SK-N-SH treated with all-trans-retinoic acid at 6 μM for 48 hours (cell line): Measurements from ENCODE around the gene C1QTNF12.

Experiments used
- ATAC-seq: fragments of 200-7000 bp; cut with Tn5 transposase; 3 replicates; pipeline ENCODE4 v1.9.1; 2020; ENCODE audit warnings: mild to moderate bottlenecking, moderate library complexity
- ARNTL ChIP-seq: fragments of 450-650 bp; formaldehyde crosslinking; IDR thresholded peaks from 2 replicates; pipeline ENCODE4 v1.5.0; 2020; ENCODE audit warnings: low read depth, mild to moderate bottlenecking, moderate library complexity, borderline replicate concordance
- BACH2 ChIP-seq: fragments of 250-450 bp; sonication (Bioruptor Pico); IDR thresholded peaks from 2 replicates; pipeline ENCODE4 v1.9.0; 2021; ENCODE audit warnings: mild to moderate bottlenecking, borderline replicate concordance
- CSDC2 ChIP-seq: fragments of 250-450 bp; sonication (Bioruptor Pico); IDR thresholded peaks from 2 replicates; pipeline ENCODE4 v1.5.0; 2020; ENCODE audit warnings: mild to moderate bottlenecking, moderate library complexity
- GLIS3 ChIP-seq: fragments of 250-450 bp; sonication (Bioruptor Pico); IDR thresholded peaks from 2 replicates; pipeline ENCODE4 v1.5.0; 2020; ENCODE audit warnings: mild to moderate bottlenecking, moderate library complexity
- ISL1 ChIP-seq: fragments of 250-450 bp; sonication (Bioruptor Pico); IDR thresholded peaks from 2 replicates; pipeline ENCODE4 v2.1.2; 2022; ENCODE audit warnings: mild to moderate bottlenecking, moderate library complexity
- OSR1 ChIP-seq: fragments of 250-450 bp; sonication (Bioruptor Pico); IDR thresholded peaks from 2 replicates; pipeline ENCODE4 v1.8.0; 2022; ENCODE audit warnings: moderate library complexity, mild to moderate bottlenecking, inconsistent platforms
- PPARA ChIP-seq: fragments of 250-450 bp; sonication (Bioruptor Pico); IDR thresholded peaks from 2 replicates; pipeline ENCODE4 v1.5.0; 2020; ENCODE audit warnings: mild to moderate bottlenecking, borderline replicate concordance
- RARB ChIP-seq: fragments of 250-450 bp; sonication (Bioruptor Pico); IDR thresholded peaks from 2 replicates; pipeline ENCODE4 v1.8.0; 2021; ENCODE audit warnings: mild to moderate bottlenecking, moderate library complexity
- TCF4 ChIP-seq: fragments of 250-450 bp; sonication (Bioruptor Pico); IDR thresholded peaks from 2 replicates; pipeline ENCODE4 v1.8.0; 2021; ENCODE audit warnings: mild to moderate bottlenecking, moderate library complexity, borderline replicate concordance
- ZC3H10 ChIP-seq: fragments of 250-450 bp; sonication (Bioruptor Pico); IDR thresholded peaks from 2 replicates; pipeline ENCODE4 v1.5.1; 2021; ENCODE audit warnings: mild to moderate bottlenecking, moderate library complexity
- ZFP3 ChIP-seq: fragments of 250-450 bp; sonication (Bioruptor Pico); IDR thresholded peaks from 2 replicates; pipeline ENCODE4 v1.5.0; 2020; ENCODE audit warnings: mild to moderate bottlenecking, moderate library complexity
- ZFP30 ChIP-seq: fragments of 450-650 bp; formaldehyde crosslinking; IDR thresholded peaks from 2 replicates; pipeline ENCODE4 v1.5.0; 2022; ENCODE audit warnings: mild to moderate bottlenecking, moderate library complexity
- ZNF565 ChIP-seq: fragments of 450-650 bp; formaldehyde crosslinking; conservative IDR thresholded peaks from 2 replicates; pipeline ENCODE4 v1.5.0; 2020; ENCODE audit warnings: low read depth, mild to moderate bottlenecking, moderate library complexity
- ZNF70 ChIP-seq: fragments of 450-650 bp; formaldehyde crosslinking; IDR thresholded peaks from 2 replicates; pipeline ENCODE4 v1.5.0; 2020; ENCODE audit warnings: mild to moderate bottlenecking, moderate library complexity
- ZNF8 ChIP-seq: fragments of 450-650 bp; formaldehyde crosslinking; IDR thresholded peaks from 2 replicates; pipeline ENCODE4 v1.5.0; 2020; ENCODE audit warnings: mild to moderate bottlenecking, moderate library complexity
- TF ChIP-seq, protein P1 (sequence below): fragments of 250-450 bp; sonication (Bioruptor Pico); IDR thresholded peaks from 2 replicates; pipeline ENCODE4 v1.5.1; 2021; ENCODE audit warnings: mild to moderate bottlenecking, moderate library complexity
- TF ChIP-seq, protein P2 (sequence below): fragments of 250-450 bp; sonication (Bioruptor Pico); IDR thresholded peaks from 2 replicates; pipeline ENCODE4 v1.5.0; 2020; ENCODE audit warnings: mild to moderate bottlenecking, moderate library complexity
- TF ChIP-seq, protein P3 (sequence below): fragments of 250-450 bp; sonication (Bioruptor Pico); IDR thresholded peaks from 2 replicates; pipeline ENCODE4 v1.8.0; 2021; ENCODE audit warnings: low read depth, mild to moderate bottlenecking, moderate library complexity, borderline replicate concordance
- TF ChIP-seq, protein P4 (sequence below): fragments of 250-450 bp; sonication (Bioruptor Pico); IDR thresholded peaks from 2 replicates; pipeline ENCODE4 v1.8.0; 2020; ENCODE audit warnings: mild to moderate bottlenecking, moderate library complexity, borderline replicate concordance

C1QTNF12 gene

DNA sequence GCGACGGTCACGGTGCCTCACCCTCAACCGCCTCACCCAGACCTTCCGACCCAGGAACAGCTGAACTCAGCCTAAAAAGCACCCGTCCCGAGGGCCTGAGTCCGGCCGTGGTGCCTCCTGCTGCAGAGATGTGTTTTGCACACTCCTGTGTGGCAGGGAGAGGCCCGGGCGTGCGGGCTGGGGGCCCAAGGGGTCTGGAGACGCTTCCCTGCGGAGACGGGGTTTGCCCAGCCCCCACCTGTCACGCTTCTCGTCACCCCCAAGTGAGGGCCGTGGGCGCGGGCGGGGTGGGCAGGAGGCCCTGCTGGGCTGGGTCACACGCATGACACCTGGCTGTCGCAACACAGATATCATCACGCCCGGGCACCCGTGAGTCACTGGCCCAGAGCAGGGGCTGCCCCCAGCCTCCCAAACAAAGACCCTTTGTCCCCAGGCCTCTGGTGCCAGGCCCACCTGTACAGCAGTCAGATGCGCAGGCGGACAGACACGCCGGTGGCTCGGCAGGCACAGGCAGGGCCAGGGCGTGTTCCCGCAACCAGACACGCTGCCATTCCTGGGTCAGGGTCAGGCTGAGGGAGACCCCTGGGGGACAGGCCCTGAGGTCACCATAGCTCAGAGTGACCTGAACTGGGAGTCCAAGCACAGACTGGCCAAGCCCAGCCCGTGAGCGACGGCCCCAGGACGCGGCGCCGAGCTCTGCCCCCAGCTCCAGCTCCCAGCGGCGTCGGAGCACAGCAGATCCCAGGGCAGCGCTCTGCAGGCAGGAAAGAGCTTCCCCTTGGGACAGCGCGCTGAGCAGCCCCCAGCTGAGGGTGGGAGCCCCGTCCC, 8.4 kb downstream of the C1QTNF12 start (continued):
- TF ChIP-seq, protein P1, sequence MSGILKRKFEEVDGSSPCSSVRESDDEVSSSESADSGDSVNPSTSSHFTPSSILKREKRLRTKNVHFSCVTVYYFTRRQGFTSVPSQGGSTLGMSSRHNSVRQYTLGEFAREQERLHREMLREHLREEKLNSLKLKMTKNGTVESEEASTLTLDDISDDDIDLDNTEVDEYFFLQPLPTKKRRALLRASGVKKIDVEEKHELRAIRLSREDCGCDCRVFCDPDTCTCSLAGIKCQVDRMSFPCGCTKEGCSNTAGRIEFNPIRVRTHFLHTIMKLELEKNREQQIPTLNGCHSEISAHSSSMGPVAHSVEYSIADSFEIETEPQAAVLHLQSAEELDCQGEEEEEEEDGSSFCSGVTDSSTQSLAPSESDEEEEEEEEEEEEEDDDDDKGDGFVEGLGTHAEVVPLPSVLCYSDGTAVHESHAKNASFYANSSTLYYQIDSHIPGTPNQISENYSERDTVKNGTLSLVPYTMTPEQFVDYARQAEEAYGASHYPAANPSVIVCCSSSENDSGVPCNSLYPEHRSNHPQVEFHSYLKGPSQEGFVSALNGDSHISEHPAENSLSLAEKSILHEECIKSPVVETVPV, result no peak
- TF ChIP-seq, protein P2, sequence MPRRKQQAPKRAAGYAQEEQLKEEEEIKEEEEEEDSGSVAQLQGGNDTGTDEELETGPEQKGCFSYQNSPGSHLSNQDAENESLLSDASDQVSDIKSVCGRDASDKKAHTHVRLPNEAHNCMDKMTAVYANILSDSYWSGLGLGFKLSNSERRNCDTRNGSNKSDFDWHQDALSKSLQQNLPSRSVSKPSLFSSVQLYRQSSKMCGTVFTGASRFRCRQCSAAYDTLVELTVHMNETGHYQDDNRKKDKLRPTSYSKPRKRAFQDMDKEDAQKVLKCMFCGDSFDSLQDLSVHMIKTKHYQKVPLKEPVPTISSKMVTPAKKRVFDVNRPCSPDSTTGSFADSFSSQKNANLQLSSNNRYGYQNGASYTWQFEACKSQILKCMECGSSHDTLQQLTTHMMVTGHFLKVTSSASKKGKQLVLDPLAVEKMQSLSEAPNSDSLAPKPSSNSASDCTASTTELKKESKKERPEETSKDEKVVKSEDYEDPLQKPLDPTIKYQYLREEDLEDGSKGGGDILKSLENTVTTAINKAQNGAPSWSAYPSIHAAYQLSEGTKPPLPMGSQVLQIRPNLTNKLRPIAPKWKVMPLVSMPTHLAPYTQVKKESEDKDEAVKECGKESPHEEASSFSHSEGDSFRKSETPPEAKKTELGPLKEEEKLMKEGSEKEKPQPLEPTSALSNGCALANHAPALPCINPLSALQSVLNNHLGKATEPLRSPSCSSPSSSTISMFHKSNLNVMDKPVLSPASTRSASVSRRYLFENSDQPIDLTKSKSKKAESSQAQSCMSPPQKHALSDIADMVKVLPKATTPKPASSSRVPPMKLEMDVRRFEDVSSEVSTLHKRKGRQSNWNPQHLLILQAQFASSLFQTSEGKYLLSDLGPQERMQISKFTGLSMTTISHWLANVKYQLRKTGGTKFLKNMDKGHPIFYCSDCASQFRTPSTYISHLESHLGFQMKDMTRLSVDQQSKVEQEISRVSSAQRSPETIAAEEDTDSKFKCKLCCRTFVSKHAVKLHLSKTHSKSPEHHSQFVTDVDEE (CRISPR knock-in tag), result no peak
- TF ChIP-seq ZFP3 (CRISPR knock-in tag), result no peak

DNA sequence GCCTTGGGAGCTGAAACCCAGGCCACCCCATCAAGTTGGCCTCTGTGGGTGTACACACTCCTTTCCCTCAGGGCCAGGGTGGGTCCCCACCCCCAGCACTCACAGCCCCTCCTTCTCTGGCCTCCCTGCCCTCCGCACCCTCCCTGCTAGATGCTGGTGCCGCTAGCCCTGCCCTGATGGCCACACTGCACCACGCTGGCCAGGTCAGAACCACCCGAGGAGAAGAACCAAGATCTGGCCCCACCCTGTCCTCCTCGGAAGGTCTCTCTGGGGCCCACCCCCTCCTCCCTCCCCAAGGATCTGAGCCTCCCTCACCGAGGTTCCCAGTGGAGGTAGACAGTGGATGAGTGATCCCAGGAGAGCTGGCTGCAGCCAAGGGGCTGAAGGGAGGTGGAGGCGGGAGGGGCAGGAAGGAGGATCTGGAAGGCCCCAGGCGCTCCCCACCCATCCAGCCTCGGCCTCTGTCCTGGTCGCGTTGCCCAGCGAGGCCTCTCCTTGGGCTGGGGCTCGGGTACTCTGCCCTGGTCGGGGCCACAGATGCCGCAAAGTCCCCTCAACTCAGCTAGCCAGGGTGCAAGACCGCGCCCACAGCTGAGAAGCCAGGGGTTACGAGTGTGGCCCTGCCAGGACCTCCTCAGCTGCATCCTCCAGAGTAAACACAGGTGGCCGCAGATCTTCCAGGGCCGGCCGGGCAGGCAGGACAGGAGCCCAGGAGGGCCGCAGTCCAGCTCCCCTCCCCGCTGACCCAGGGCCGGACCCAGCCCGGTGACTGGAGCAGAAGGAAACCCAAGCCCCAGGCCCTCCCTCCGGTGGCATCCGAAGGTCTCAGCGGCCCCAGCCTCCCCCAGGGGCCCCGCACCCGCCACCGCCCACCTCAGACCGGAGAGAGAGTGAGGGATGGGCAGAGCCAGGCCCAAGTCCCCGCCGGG, 9.3 kb downstream of the C1QTNF12 start:
- ATAC-seq, result no peak; the same call in 2 of the 3 replicates
- TF ChIP-seq ZNF8 (CRISPR knock-in tag) (no peak), OSR1 (CRISPR knock-in tag) (no peak), ZNF565 (CRISPR knock-in tag) (no peak), BACH2 (no peak), TCF4 (CRISPR knock-in tag) (no peak), GLIS3 (no peak), ZNF70 (CRISPR knock-in tag) (no peak), CSDC2 (no peak), RARB (CRISPR knock-in tag) (no peak)
- TF ChIP-seq, protein P1, result no peak
- TF ChIP-seq, protein P3, sequence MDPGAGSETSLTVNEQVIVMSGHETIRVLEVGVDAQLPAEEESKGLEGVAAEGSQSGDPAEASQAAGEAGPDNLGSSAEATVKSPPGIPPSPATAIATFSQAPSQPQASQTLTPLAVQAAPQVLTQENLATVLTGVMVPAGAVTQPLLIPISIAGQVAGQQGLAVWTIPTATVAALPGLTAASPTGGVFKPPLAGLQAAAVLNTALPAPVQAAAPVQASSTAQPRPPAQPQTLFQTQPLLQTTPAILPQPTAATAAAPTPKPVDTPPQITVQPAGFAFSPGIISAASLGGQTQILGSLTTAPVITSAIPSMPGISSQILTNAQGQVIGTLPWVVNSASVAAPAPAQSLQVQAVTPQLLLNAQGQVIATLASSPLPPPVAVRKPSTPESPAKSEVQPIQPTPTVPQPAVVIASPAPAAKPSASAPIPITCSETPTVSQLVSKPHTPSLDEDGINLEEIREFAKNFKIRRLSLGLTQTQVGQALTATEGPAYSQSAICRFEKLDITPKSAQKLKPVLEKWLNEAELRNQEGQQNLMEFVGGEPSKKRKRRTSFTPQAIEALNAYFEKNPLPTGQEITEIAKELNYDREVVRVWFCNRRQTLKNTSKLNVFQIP (CRISPR knock-in tag), result no peak
- TF ChIP-seq, protein P4, sequence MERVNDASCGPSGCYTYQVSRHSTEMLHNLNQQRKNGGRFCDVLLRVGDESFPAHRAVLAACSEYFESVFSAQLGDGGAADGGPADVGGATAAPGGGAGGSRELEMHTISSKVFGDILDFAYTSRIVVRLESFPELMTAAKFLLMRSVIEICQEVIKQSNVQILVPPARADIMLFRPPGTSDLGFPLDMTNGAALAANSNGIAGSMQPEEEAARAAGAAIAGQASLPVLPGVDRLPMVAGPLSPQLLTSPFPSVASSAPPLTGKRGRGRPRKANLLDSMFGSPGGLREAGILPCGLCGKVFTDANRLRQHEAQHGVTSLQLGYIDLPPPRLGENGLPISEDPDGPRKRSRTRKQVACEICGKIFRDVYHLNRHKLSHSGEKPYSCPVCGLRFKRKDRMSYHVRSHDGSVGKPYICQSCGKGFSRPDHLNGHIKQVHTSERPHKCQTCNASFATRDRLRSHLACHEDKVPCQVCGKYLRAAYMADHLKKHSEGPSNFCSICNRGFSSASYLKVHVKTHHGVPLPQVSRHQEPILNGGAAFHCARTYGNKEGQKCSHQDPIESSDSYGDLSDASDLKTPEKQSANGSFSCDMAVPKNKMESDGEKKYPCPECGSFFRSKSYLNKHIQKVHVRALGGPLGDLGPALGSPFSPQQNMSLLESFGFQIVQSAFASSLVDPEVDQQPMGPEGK (CRISPR knock-in tag), result no peak

DNA sequence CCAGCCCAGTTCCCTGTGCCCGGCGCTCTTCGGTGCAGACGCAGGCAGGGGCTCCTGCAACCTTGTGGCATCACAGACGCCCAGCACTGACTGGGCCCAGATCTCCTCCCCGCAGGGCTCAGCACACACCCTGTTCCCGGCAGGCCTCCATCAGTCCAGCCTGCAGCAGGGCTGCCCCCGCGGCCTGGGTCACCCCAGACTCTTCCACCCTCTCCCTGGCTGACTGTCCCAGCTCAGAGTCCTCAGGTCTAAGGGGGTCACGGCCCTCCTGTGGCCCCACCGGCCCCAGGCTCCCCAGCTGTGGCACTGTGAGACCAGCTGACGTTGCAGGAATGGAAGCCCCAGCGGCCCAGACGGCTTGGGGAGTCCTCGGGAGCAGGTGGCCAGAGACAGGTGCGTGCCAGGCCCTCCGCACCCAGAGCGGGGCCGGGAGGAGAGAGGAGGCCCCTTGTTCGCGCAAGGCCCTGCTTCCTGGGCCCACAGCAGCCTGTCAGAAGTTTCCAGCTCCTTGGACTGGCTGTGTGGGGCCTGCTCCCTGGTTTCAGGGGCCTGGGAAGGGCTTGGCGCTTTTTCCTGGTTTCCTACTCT, 10.3 kb downstream of the C1QTNF12 start:
- ATAC-seq, result no peak
- TF ChIP-seq ZNF565 (CRISPR knock-in tag) (no peak), ZNF8 (CRISPR knock-in tag) (no peak), ZC3H10 (CRISPR knock-in tag) (no peak), PPARA (CRISPR knock-in tag) (no peak), RARB (CRISPR knock-in tag) (no peak), ARNTL (CRISPR knock-in tag) (no peak), CSDC2 (no peak), BACH2 (no peak), ISL1 (no peak), ZFP30 (no peak), OSR1 (CRISPR knock-in tag) (no peak)
- TF ChIP-seq, protein P4 (CRISPR knock-in tag), result no peak
- TF ChIP-seq, protein P1, result no peak
